ENCODE results near the gene E2F2.
A peak's percentile ranks its signal among the peaks of the same experiment; 100 is the strongest.
"Not testable (repeated sequence)": the region's sequence is repeated elsewhere in the genome, so short reads cannot be mapped to it uniquely, and the experiment has no call there.

Gene E2F2

GRCh38 chr1:23524716-23525401, 6.2 kb downstream of the E2F2 start:
- DNase-seq (ENCODE audit: low spot score) = peak; percentile 99

GRCh38 chr1:23524163-23524562, 6.9 kb downstream of the E2F2 start:
- DNase-seq (ENCODE audit: low spot score) = peak; percentile 79

- peak; percentile 62 for DNase-seq (ENCODE audit: low spot score)
Observed at GRCh38 chr1:23522244-23522982, 8.6 kb downstream of the E2F2 start.

- peak; percentile 81 for DNase-seq (ENCODE audit: low spot score)
Observed at GRCh38 chr1:23521588-23521987, 9.4 kb downstream of the E2F2 start.

- no peak for DNase-seq (ENCODE audit: low spot score)
Observed at GRCh38 chr1:23517581-23517980, 13.5 kb downstream of the E2F2 start.

- DNase-seq (ENCODE audit: low spot score) = peak; percentile 34
Observed at GRCh38 chr1:23515905-23516304, 15.1 kb downstream of the E2F2 start.

GRCh38 chr1:23514111-23514679, 16.8 kb downstream of the E2F2 start:
- DNase-seq (ENCODE audit: low spot score) = peak; percentile 94

- DNase-seq (ENCODE audit: low spot score) = no peak
Observed at GRCh38 chr1:23509896-23510295, 21.1 kb downstream of the E2F2 start.

- no peak for DNase-seq (ENCODE audit: low spot score)
Observed at GRCh38 chr1:23506376-23507107, 24.5 kb downstream of the E2F2 start.

GRCh38 chr1:23505851-23506250, 25.2 kb downstream of the E2F2 start:
- no peak for DNase-seq (ENCODE audit: low spot score)

- DNase-seq (ENCODE audit: low spot score) = not testable (repeated sequence)
Observed at GRCh38 chr1:23504156-23504555, 26.9 kb downstream of the E2F2 start.

GRCh38 chr1:23502951-23503350, 28.1 kb downstream of the E2F2 start:
- no peak for DNase-seq (ENCODE audit: low spot score)

- DNase-seq (ENCODE audit: low spot score) = peak; percentile 15
Observed at GRCh38 chr1:23500466-23500865, 30.6 kb downstream of the E2F2 start.

GRCh38 chr1:23497777-23498439, 33.1 kb downstream of the E2F2 start:
- DNase-seq (ENCODE audit: low spot score) = peak; percentile 38

- no peak for DNase-seq (ENCODE audit: low spot score)
Observed at GRCh38 chr1:23496490-23497181, 34.4 kb downstream of the E2F2 start.

- DNase-seq (ENCODE audit: low spot score) = not testable (repeated sequence)
Observed at GRCh38 chr1:23494836-23495235, 36.2 kb downstream of the E2F2 start.

- DNase-seq (ENCODE audit: low spot score) = not testable (repeated sequence)
Observed at GRCh38 chr1:23492776-23493175, 38.3 kb downstream of the E2F2 start.

GRCh38 chr1:23492132-23492720, 38.8 kb downstream of the E2F2 start:
- no peak for DNase-seq (ENCODE audit: low spot score)

- no peak for DNase-seq (ENCODE audit: low spot score)
Observed at GRCh38 chr1:23489842-23490241, 41.2 kb downstream of the E2F2 start.

GRCh38 chr1:23485002-23485332, 46.1 kb downstream of the E2F2 start:
- no peak for DNase-seq (ENCODE audit: low spot score)
